Measurements from ENCODE around the gene NCL.
"Not testable (repeated sequence)": the region's sequence is repeated elsewhere in the genome, so short reads cannot be mapped to it uniquely, and the experiment has no call there.

The NCL gene

GRCh38 chr2:231467016-231467545 lies 2.8 kb upstream of the NCL start:
- DNase-seq: no peak

DNA sequence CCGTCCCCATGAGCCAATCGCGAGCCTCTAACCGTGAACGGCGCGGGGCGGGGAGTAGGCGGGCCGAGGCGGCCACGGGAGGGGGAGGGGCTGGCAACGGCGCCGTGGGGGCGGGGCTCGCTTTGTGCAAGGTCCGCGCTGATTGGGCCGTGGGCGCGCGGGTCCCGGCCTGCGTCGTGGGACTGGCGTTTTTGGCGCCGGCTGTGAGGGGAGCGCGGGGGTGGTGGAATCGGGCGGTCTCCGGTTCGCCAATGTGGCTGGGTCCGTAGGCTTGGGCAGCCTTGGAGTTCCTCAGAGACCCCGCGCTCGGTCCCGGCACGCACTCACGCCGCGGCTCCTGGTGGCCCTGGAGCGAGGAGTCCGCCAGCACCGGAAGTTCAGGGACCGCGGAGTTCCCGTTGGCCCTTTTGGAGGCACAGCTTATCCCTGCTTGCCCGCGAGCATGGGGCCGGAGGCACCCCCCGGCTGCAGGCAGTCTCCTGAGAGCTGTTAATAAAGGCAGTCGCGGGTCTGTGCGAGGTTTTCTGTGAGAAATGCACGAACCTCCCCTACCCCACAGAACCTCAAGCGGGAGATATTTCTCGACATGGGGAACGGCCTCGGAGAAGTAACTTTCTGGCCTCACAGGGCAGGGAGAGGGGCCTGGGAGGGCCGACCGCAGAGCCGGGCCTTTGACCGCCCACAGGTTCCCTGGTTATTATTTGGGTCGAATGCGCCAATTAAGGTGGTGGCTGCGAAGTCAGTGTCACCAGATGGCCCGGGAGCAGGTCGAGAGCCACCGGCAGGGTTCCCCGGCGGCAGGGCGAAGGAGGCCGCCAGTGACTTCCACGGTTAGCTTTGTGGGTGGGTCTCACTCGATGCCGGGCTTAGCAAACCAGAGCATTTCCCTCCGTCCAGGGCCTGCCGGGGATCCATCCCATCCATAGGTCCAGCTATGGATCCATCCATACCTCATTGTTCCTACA lies 574 bp upstream of the NCL start:
- peak; percentile 99 for DNase-seq

DNA sequence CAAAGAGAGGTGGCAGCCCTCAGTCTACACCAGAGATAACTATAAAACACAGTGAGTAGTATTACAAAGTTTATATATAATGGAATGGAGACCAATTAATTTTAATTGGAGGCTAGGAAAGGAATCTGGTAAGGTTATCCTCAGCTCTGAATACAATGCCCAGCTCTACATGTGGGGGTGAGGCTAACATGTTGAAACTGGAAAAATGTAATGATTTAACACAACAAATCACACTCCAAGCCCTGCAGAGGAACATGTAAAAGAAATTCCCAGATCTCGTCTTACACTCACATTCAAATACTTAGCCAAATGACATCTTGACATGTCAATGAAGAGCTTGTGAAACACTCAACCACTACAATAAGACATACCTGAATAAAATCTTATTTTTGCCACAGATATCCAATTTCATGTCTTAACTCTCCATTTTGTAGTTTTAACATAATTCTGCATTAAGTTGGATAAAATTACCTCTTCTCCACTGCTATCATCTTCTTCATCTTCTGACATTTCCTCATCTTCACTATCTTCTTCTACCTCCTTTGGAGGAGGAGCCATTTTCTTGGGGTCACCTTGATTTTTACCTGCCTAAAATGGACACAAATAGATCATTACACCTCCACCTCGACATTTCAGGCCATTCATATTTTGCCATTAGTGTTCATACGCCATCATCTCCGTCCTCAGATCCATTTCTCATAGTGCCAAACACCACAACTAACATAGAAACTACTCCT lies 1.4 kb downstream of the NCL start:
- no peak for DNase-seq

- DNase-seq: no peak
Measured at GRCh38 chr2:231461516-231461971, 2.7 kb downstream of the NCL start.

DNA sequence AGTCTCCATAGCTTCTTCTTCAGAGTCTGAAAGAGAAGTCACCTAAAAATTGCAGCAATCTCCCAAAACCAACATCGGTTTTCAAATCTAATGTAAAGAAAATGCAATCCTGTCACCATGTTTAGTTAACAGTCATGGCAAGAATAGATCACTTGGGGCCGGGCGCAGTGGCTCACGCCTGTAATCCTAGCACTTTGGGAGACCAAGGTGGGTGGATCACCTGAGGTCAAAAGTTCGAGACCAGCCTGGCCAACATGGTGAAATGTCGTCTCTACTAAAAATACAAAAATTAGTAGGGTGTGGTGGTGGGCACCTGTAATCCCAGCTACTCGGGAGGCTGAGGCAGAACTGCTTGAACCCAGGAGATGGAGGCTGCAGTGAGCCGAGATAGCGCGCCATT lies 3.4 kb downstream of the NCL start:
- DNase-seq: not testable (repeated sequence)

GRCh38 chr2:231460073-231460835 lies 4.0 kb downstream of the NCL start:
- no peak for DNase-seq

GRCh38 chr2:231458368-231458767 lies 5.9 kb downstream of the NCL start:
- DNase-seq: no peak

DNA sequence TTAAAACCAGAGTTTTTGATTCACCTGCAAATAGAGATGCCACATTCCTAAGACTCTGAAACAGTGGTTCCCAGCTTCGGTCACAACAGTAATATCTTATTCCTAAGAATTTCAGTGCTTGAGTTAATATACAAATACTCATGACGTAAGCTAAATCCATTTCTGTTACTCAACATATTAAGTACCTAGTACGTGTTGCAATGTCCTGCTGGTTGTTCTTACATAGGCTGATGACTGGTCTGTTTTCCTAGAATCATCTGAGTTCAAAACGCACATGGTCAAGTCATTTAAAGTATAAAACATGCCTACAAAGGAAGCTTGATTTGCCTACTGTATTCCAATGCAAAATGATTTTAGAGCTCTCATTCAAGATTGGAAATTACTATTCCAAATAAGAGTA lies 7.2 kb downstream of the NCL start:
- DNase-seq: no peak

DNA sequence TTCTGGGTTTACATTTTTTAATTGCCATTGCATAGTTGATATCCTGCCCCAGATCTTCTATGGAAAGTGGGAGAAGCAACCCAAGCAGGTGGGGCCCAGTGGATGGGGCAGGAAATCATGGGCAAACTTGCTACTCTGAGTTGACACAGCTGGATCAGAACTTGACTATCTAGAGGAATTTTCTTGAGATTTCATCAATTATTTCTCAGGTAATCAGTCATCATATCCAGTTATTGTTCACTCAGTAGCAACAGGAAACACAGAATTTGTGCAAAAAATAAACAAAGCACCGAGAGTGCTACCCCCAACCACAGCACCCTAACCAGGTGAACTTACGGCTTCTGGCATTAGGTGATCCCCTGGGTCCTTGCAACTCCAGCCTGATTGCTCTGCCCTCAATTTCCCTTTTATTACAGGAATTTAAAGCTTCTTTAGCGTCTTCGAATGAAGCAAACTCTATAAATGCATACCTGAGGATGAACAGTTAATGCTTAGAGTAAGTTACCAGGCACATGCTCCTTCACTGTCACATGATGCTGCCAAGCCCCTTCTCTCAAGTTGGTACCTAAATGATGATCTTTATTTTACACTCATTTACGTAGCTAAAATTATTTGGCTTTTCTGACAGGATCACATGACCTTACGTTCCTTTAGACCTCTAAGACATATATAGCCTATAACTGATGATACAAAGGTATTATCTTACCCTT lies 7.8 kb downstream of the NCL start:
- no peak for DNase-seq

- DNase-seq: no peak
Measured at GRCh38 chr2:231455890-231456289, 8.4 kb downstream of the NCL start.

- peak in 1 of 2 donors; percentile 21 for DNase-seq
Measured at GRCh38 chr2:231455222-231455621, 9.1 kb downstream of the NCL start.

DNA sequence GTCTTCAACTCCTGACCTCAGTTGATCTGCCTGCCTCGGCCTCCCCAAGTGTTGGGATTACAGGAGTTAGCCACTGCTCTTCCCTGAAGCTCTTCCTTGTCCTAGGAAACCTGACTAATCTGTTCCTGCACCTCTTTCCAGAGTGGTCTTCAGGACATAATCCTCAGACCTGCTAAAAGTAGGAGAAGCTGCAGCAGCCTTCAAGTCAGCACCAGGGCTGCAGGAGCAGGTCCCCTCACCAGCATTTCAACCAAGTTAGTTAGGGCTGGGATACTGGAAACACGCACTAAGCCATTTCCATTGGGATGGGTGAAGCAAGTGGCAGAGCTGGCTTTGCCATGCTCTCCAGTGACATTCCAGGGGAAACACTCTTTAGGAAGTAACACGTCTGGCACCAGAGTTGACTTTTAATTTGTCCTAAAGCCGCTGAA lies 9.9 kb downstream of the NCL start:
- DNase-seq: no peak

- peak in 1 of 2 donors; percentile 31 for DNase-seq
Measured at GRCh38 chr2:231452799-231453508, 11.3 kb downstream of the NCL start.

GRCh38 chr2:231450548-231450989 lies 13.7 kb downstream of the NCL start:
- peak in 1 of 2 donors; percentile 10 for DNase-seq

GRCh38 chr2:231449503-231450054 lies 14.7 kb downstream of the NCL start:
- DNase-seq: no peak

DNA sequence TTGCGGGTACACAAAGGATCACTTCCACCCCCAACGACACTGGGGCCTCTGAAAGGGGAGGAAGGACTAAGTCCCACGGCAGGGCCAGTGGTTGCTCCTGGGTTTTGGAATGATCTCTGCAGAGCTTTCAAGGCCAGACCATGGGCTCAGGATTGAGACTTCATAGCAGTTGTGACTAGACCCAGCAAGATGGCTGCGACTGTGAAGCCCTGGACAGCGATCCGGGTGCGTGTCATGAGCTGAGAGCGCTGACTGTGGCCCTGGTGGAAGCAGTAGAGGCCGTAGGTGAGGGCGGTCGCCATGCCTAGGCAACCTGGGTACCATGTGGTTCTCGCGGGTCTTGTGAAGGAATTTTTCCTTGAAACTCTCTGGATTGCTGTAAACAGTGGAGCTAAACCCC lies 27.3 kb downstream of the NCL start:
- no peak for DNase-seq

DNA sequence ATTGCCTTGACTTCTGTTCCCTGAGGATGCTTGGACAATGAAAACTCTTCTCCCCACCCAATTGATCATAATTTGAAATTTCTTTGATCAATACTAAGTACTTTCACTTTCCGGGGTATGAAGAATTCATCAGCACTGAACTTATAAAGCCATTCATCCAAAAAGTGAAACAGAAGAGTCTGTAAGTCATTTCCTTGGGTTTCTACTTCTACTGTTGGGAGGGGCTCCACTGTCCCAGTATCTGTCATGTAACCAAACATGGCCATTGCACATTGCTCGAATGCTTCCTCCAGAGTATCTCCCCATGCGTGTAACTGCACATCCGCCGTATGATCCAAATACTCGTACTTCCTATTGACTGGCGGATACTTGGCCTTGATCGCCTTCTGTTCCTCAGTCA lies 30.3 kb downstream of the NCL start:
- no peak for DNase-seq

- no peak for DNase-seq
Measured at GRCh38 chr2:231431606-231432005, 32.7 kb downstream of the NCL start.

GRCh38 chr2:231430437-231430836 lies 33.8 kb downstream of the NCL start:
- DNase-seq: not testable (repeated sequence)

GRCh38 chr2:231429901-231430300 lies 34.4 kb downstream of the NCL start:
- DNase-seq: no peak

DNA sequence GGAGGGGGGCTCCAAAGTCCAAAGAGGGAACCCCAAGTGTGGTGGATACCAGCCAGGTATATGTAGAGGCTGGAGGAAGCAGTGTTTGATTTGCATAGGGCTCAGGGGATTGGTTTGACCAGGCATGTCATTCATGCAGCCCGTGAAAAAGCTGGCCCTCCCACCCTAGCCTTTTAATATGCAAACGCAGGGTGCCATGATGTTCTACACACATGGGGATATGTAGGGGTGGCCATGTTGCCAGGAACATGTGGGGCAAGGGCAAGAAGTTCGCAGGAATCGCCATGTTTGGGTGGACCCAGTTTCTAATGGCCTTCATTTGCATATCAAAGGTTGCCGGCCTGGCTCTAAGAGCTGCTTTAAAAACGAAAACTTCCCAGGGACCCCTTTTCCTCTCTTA lies 35.1 kb downstream of the NCL start:
- no peak for DNase-seq
